Fibroblast of peridontal ligament (primary cell): ENCODE measurements around the gene COL2A1.

ENCODE experiments used
- DNase-seq: peaks from one replicate; pipeline ENCODE4 v3.0.0-alpha.2; 2010; ENCODE audit errors: extremely low read depth

Gene COL2A1

GRCh38 chr12:47989666-47990065 lies 14.6 kb downstream of the COL2A1 start:
- no peak for DNase-seq

DNA sequence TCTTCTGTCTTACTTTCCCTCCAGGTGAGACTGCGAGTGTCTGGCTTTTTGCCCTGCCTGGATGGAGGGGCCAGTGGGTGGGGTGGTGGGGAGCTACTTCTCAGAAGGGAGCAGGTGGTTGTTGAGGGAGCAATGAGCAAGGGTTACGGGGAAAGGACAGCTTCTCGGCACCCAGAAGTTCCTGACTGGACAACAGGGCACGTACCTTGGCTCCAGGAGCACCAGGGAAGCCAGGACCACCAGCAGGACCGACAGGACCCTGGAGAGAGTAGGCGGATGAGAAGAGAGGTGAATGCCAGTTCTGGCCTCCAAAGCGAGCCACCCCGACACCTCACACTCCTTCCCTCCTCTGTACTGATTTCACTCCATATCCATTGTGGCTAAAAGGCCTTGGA lies 15.3 kb downstream of the COL2A1 start:
- DNase-seq, result no peak

DNA sequence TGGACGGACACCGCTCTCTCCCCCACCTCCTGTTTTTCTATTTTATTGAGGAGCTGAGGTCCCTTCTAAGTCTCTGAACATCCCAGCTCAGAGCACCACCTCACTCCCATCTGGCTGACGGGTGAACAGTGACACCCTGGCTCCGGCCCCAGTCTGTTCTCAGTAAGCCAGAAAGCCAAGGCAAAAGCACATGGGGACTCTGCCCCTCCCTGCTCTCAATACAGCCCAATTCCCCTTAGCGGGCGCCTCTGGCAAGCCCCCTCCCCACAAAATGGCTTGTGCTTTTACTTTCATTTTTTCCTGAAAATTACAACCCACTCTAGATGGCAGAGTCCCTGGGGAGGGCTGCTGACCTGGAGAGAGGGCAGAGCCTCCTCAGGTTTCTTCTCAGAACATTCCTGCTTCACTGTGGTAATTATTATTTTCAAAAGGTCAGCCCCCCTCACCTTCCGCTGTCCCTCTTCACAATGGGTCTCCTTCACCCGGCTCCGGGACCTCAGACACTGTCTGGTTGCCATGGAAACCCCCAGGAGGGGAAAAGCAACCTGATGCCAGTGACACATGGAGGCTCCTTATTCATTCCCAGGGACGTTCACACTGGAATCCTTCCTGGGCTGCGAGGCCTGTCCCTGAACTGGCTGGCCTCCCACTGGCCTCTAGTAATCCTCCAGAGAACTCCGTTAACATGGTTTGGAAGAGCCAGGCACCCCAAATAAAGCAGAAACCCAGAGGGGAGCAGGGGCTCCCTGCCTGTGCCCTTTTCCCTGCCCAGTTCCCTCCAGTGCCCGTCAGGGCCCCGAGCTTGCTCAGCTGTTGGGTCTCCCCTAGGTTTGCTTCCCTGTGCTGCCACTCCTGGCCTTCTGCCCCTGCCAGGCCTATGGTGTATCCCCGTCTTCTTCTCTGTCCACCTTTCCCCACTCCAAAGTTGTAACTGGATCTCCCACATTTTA lies 15.9 kb downstream of the COL2A1 start:
- DNase-seq, result no peak

GRCh38 chr12:47987411-47988072 lies 16.7 kb downstream of the COL2A1 start:
- no peak for DNase-seq

- no peak for DNase-seq
These were observed 17.4 kb downstream of the COL2A1 start for GRCh38 chr12:47986832-47987231.

GRCh38 chr12:47986291-47986660 lies 18.0 kb downstream of the COL2A1 start:
- no peak for DNase-seq

- DNase-seq, result no peak
These were observed 18.5 kb downstream of the COL2A1 start for GRCh38 chr12:47985596-47986290.

DNA sequence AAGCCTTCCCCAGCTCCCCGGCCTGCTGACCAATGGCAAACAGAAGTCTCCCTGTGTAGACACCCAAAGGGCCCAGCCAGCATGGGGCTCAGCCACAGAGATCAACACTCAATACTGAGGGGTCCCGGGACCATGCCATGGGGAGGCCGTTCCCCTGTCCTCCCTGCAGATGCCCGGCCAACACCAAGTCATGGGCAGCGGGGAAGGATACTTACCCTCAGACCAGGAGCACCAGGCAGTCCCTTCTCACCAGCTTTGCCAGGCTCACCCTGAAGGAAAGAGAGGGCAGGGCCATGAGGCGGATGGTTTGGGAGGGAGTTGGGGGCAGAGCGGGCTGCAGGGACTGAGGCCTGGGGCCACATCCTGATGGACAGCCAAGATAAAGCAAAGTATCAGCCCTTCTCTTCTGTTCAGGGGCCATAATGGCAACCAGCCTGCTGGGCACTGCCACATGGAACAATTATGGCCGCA lies 19.9 kb downstream of the COL2A1 start:
- DNase-seq, result no peak

GRCh38 chr12:47983541-47984115 lies 20.6 kb downstream of the COL2A1 start:
- no peak for DNase-seq

DNA sequence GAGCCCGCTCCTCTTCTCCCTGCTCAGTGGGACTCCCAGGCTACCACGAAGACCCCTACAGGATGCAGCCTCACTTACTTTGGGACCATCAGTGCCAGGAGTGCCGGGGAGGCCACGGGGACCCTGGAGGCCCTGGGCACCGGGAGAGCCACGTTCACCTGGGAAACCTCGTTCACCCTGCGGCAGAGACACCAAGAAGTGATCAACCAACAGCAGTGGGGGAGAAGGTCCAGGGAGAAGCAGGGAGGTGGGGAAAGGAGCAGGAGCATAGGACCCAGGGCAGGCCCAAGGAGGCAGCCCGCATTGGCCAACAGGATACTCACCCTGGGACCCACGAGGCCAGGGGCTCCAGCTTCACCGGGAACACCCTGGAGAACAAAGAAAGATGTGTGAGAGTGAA lies 21.5 kb downstream of the COL2A1 start:
- no peak for DNase-seq

DNA sequence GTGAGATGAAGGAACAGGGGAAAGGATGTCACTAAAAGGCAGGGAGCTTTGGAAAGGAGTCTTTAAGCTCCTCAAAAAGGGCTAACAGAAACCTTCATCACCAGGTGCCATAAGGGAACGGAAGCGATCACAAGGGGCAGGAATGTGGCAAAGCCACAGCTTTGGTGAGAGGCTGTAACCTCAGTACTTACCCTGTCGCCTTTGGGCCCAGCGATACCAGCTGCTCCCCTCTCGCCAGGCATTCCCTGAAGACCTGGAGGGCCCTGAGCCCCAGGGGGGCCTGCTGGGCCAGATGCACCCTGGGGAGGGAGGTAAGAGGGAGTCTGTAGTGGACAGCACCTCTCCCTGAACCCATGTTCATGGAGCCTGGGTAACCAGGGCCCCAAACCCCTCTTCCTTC lies 22.0 kb downstream of the COL2A1 start:
- no peak for DNase-seq

DNA sequence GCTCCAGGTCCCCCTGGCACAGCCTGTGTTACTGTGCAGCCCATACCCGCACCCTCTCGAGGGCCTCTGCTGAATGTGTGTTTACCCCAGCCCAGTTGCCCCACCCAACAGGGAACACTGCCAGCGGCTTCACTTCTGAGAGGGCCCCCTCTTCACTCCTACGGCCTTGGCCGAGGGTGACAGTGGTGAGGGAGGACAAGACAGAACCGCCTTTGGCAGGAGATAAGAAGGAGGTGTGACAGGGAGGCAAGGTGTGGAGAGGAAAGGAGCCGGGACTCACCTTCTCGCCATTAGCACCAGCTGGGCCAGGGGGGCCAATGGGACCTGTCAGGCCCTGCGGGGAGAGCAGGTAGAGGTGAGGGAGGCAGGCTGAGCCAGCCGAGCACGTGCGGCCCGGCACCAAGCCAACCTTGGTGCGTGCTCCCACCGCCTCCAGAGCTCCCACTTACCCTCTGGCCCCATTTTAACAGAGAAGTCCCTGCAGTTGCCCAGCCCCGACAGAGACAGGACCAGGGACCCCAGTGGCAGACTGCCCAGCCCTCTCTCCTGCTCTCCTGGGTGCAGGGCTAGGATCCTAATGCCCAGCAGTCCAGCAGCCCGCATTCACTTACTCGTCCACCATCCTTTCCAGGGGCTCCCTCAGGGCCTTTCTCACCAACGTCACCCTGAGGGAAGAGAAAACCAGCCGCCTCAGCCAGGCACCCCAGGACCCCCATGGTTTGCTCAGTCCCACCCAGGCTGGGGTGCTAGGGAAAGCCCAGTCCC lies 22.6 kb downstream of the COL2A1 start:
- DNase-seq, result no peak

DNA sequence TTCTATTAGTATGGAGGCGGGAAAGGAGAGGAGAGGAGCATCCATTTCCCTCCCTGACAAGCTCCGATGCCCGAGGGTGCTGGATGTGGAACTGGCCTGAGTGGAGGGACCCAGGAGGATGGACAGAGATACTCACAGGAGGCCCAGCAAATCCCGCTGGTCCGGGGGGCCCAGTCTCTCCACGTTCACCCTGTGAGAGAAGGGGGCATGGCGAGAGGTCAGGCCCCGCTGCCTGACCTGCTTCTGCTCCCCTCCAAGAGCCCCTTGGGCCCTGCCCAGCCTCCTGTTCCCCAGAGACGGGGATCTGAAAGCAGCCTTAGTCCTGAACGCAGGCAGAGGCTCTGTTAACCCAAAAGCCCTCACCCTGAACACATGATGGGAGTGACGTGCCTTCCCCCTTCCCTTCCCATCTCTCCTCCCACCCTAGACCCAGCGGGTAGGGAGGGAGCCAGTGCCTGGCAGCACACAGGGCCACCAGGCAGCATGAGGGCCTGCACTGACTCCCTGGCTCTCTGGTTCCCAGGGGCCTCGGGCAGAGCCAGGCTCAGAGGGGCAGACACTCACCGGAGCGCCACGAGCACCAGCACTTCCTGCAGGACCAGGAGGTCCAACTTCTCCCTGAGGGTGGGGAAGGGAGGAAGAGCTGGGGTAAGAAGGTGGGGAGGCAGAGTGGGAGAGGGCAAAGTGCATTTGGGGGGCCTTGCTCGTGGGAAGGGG lies 23.3 kb downstream of the COL2A1 start:
- no peak for DNase-seq

DNA sequence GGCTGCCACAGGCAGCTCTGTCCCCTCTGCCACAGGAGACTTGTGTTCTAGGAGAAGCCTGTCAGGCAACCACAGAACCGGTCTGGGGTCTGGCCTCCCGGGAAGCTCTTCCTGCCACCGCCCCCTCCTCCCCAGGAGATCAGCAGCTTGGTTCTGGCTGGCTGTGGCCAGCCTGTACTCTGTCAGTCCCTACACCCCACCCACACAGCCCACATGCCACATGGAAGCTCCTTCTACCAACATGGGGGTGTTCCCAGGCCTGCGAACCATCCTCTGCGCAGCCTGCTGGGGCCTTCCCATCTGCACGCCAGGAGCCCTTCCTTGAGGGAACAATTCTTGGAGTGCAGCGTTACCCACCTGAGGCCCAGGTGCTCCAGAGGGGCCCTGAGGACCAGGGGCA lies 24.1 kb downstream of the COL2A1 start:
- DNase-seq, result no peak

GRCh38 chr12:47979686-47980085 lies 24.6 kb downstream of the COL2A1 start:
- DNase-seq, result no peak

DNA sequence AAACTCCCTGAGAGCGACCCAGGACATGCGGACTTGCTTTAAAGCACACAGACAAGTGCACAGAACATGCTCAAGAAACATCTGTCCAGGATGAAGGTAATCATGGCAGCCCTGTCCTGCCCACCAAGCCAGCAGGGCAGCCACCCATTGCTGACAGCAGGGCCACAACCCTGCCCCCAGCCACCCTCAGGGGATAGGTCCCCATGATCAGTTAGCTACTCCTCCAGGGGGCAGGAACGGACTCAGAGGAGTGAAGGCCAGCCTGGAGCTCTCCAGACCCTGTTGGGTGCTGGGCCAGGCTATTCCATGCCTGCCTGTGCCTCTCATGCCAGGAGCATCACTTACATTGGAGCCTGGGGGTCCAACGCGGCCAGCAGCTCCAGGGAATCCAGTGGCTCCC lies 25.1 kb downstream of the COL2A1 start:
- DNase-seq, result no peak

- DNase-seq, result no peak
These were observed 25.7 kb downstream of the COL2A1 start for GRCh38 chr12:47978598-47978873.

DNA sequence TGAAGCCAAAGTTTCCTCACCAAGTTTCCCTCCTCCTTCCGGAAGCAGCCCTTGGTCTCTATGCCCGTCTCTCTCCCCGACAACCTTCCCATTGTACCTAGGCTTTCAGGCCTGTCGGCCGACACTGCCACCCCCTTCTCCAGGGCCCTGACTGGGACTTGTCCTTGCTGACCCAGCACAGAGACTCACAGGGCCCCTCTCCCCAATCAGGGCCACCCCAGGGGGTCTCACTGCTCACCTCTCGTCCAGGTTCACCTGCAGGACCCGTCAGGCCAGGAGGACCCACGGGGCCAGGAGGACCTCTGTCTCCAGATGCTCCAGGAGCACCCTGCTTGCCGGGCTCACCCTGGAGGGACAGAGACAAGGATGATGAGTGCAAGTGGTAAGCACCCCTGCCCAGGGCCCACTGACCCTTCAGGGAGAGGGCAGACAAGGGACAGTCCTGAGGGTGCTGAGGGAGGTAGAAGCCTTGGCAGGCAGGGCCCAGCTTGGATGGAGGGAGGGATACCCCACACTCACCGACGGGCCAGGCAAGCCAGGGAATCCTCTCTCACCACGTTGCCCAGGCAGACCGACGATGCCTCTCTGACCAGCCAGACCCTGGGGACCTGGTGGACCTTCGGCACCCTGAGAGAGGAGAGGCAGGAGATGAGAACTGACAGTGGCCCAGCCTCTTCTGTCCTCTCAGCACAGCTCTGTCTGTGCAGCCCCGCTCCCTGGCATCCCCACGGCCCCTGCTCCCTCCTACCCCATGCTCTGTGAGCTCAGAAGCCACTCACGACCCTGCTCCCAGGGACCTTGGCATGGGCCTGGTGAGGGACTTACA lies 26.3 kb downstream of the COL2A1 start:
- DNase-seq, result no peak

DNA sequence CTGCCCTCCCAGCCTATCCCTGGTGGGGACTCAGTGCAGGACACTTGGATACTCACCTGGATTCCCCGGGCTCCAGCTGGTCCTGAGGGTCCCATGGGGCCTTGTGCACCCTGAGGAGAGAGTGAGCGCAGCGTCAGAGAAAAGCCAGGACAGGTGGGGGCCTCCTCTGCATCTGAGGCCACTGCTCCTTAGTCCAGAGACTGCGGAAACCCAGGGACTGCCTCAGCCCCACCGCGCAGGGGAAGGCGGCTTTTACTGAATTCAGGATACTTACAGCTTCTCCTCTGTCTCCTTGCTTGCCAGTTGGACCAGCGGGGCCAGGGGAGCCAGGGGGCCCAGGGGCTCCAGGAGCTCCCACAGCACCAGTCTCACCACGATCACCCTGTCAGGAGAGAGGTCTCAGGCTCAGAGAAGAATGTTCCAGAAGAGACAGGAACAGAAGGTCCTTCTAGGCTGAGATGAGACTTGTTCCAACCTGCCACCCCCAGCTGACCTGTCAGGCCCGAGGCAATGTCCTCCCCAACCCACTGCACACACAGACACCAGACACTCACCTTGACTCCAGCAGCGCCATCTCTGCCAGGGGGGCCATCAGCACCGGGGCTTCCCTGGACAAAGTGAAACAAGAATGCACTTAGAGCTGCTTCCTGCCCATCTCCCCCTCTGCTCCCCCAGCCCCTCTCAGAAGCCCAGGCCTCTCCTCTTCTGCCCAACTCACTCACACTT lies 27.1 kb downstream of the COL2A1 start:
- DNase-seq, result no peak
